Inferior parietal cortex (tissue), 1 donor: ENCODE measurements around the gene KRTAP5-7.

Experiments used
- DNase-seq: peaks from one replicate; pipeline ENCODE4 v3.0.0-alpha.2; 2016; ENCODE audit errors: extremely low spot score

Gene KRTAP5-7

GRCh38 chr11:71495286-71496230 is 31.5 kb upstream of the KRTAP5-7 start:
- DNase-seq, result no peak

- no peak for DNase-seq
Observed at GRCh38 chr11:71496421-71496820, 30.6 kb upstream of the KRTAP5-7 start.

GRCh38 chr11:71498091-71498490 is 29.0 kb upstream of the KRTAP5-7 start:
- no peak for DNase-seq

GRCh38 chr11:71499125-71499524 is 27.9 kb upstream of the KRTAP5-7 start:
- no peak for DNase-seq

- DNase-seq, result no peak
Observed at GRCh38 chr11:71499546-71499945, 27.5 kb upstream of the KRTAP5-7 start.

- DNase-seq, result no peak
Observed at GRCh38 chr11:71500601-71501021, 26.5 kb upstream of the KRTAP5-7 start.

- no peak for DNase-seq
Observed at GRCh38 chr11:71501071-71501985, 25.7 kb upstream of the KRTAP5-7 start.

GRCh38 chr11:71502026-71502425 is 25.0 kb upstream of the KRTAP5-7 start:
- DNase-seq, result no peak

GRCh38 chr11:71502871-71503435 is 24.1 kb upstream of the KRTAP5-7 start:
- DNase-seq, result no peak

- DNase-seq, result no peak
Observed at GRCh38 chr11:71504531-71504930, 22.5 kb upstream of the KRTAP5-7 start.

GRCh38 chr11:71505001-71505400 is 22.1 kb upstream of the KRTAP5-7 start:
- DNase-seq, result no peak

- no peak for DNase-seq
Observed at GRCh38 chr11:71505781-71506180, 21.3 kb upstream of the KRTAP5-7 start.

GRCh38 chr11:71507102-71507501 is 20.0 kb upstream of the KRTAP5-7 start:
- DNase-seq, result no peak

- DNase-seq, result no peak
Observed at GRCh38 chr11:71518506-71519471, 8.3 kb upstream of the KRTAP5-7 start.

- DNase-seq, result no peak
Observed at GRCh38 chr11:71519546-71519945, 7.5 kb upstream of the KRTAP5-7 start.

GRCh38 chr11:71525188-71525937 is 1.7 kb upstream of the KRTAP5-7 start:
- DNase-seq, result no peak

- no peak for DNase-seq
Observed at GRCh38 chr11:71525938-71526495, 1.1 kb upstream of the KRTAP5-7 start.

- DNase-seq, result no peak
Observed at GRCh38 chr11:71527576-71528210, 626 bp downstream of the KRTAP5-7 start.

GRCh38 chr11:71530602-71531001 is 3.5 kb downstream of the KRTAP5-7 start:
- DNase-seq, result no peak
